Fibroblast of lung (primary cell): ENCODE results near the gene PRXL2A. TPM values are rescaled to one million over a fixed set of nuclear protein-coding genes. Genes with fewer than 3 reads are reported as not detected.

Experiments
- DNase-seq, 2 donors: peaks; one replicate each; pipeline versions ENCODE4 v3.0.0 to v3.0.0-alpha.2; 2010; ENCODE audit warnings: low read depth in 2 of 2
- H2AFZ ChIP-seq: 2 replicates; pipeline ENCODE4 v1.5.1; 2012; ENCODE audit warnings: low read length, control low read depth, inconsistent platforms
- H3K27ac ChIP-seq: 2 replicates; pipeline ENCODE4 v1.5.1; 2011; ENCODE audit warnings: low read length, control low read depth; ENCODE audit not compliant: insufficient read depth
- H3K27me3 ChIP-seq: 2 replicates; pipeline ENCODE4 v1.5.1; 2011; ENCODE audit warnings: mild to moderate bottlenecking, low read length; ENCODE audit not compliant: control insufficient read depth, insufficient read depth
- H3K36me3 ChIP-seq: 2 replicates; pipeline ENCODE4 v1.5.1; 2011; ENCODE audit warnings: low read length; ENCODE audit not compliant: control insufficient read depth, insufficient read depth
- H3K4me1 ChIP-seq: 2 replicates; pipeline ENCODE4 v1.5.1; 2011; ENCODE audit warnings: low read length; ENCODE audit not compliant: control insufficient read depth, insufficient read depth; ENCODE audit errors: extremely low read depth
- H3K4me2 ChIP-seq: 2 replicates; pipeline ENCODE4 v1.5.1; 2011; ENCODE audit warnings: low read length, control low read depth; ENCODE audit not compliant: insufficient read depth; ENCODE audit errors: extremely low read depth
- H3K4me3 ChIP-seq, 4 experiments: fragments of 200-600 bp in 1 of 4; sonication (generic) in 1 of 4; replicated peaks in 1 of 4; 2 replicates each; pipeline ENCODE4 v1.5.1; 2011 to 2016; ENCODE audit warnings: low read length in 4 of 4, low read depth in 3 of 4, mild to moderate bottlenecking in 3 of 4, control low read depth in 2 of 4, inconsistent platforms in 1 of 4, mixed read lengths in 1 of 4; ENCODE audit not compliant: insufficient read depth in 1 of 4; ENCODE audit errors: control extremely low read depth in 1 of 4
- H3K79me2 ChIP-seq: 2 replicates; pipeline ENCODE4 v1.5.1; 2012; ENCODE audit warnings: mild to moderate bottlenecking, low read length, inconsistent platforms; ENCODE audit not compliant: control insufficient read depth, insufficient read depth
- H3K9ac ChIP-seq: 2 replicates; pipeline ENCODE4 v1.5.1; 2011; ENCODE audit warnings: mild to moderate bottlenecking, low read length, control low read depth; ENCODE audit not compliant: insufficient read depth
- H3K9me3 ChIP-seq: 2 replicates; pipeline ENCODE4 v1.5.1; 2012; ENCODE audit warnings: low read depth, low read length; ENCODE audit not compliant: control insufficient read depth, insufficient read depth
- H4K20me1 ChIP-seq: 2 replicates; pipeline ENCODE4 v1.5.1; 2011; ENCODE audit warnings: low read length; ENCODE audit not compliant: control insufficient read depth, insufficient read depth; ENCODE audit errors: extremely low read depth
- CTCF ChIP-seq, 2 donors: IDR thresholded peaks in 1 of 2; conservative IDR thresholded peaks in 1 of 2; 1 replicate in 1 of 2; 2 replicates in 1 of 2; pipeline ENCODE4 v1.5.1; 2011 to 2012; ENCODE audit warnings: low read length in 2 of 2, control low read depth in 1 of 2, inconsistent platforms in 1 of 2, low read depth in 1 of 2, mild to moderate bottlenecking in 1 of 2
- EZH2 ChIP-seq: IDR thresholded peaks from 2 replicates; pipeline ENCODE4 v1.5.1; 2012; ENCODE audit warnings: low read length, control low read depth, mild to moderate bottlenecking; ENCODE audit errors: missing control alignments
- polyA plus RNA-seq, 2 donors: library from polyadenylated mRNA; depleted of rRNA in 1 of 2; stranded (reverse) in 1 of 2; unstranded in 1 of 2; fragments of >200 nt; gene quantifications; 2 replicates each; pipeline ENCODE4 v1.2.1, GENCODE V29; 2011 to 2012; ENCODE audit warnings: missing spikeins in 1 of 2
- total RNA-seq: library from RNA; depleted of rRNA; stranded (reverse); fragments of >200 nt; gene quantifications from 2 replicates; pipeline ENCODE4 v1.2.1, GENCODE V29; 2014

The PRXL2A gene
- total and polyA plus RNA-seq, 2 donors (not counting 1 experiment from before 2014, with no cell fraction given), result 1.6 to 19.2 TPM

DNA sequence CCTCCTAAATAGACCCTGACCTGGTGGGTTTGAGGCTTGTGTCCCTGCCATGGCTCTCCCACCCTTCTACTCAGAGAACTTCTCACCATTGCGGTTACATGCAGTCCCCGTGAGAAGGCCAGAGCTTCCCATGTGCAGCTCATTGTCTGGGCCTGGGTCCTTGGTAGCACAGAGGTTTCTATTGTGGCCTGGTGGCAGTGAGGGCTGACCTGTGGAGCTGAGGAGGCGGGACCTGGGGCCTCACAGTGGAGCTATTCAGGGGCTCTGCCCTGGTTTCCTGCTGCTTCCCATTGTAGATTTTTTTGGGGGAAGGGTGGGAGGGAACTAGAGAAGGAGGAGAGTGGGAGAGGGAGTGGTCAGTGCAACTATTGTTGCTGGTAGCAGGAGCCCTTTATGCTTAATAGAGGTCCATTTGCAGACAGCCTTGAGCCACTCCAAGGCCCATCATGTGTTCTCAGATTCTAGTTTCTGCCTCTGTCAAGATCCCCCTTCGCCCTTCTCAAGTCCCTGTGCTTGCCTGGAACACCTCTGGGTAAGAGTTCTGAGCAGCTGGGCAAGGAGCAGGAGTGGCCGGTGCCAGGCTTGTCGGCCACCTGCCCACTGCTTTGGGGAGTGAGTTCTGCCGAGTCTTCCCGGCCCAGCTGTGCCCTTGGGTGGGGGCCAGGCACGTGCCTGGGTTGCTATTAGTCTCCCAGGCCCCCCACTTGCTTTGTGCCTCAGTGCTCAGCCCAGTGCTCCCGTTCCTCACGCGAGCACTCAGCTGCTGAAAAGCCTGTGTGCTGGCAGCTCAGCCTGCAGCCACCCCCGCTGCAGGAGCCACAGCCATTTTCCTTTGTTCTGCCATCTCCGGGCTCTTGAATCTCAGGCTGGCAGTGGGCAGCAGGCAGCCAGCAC lies 56.5 kb downstream of the PRXL2A start:
- no peak overlapping the region for H3K9ac ChIP-seq
- H3K27ac ChIP-seq, result no peak overlapping the region
- no peaks in the 10 kb centered on the region for H3K9me3 ChIP-seq
- no peak overlapping the region for H2AFZ ChIP-seq
- peak overlapping the region; percentile 4 for H3K4me2 ChIP-seq
- H3K27me3 ChIP-seq, result no peaks in the 10 kb centered on the region
- no peaks in the 10 kb centered on the region for H4K20me1 ChIP-seq
- H3K4me1 ChIP-seq, result peaks cover 36% of the 10 kb centered on the region
- no peak overlapping the region for H3K4me3 ChIP-seq
- TF ChIP-seq EZH2, result no peak
- TF ChIP-seq CTCF (conservative IDR thresholded peaks at IDR 0.05 in 1 of 2, IDR thresholded peaks at IDR 0.05 in 1 of 2; ENCODE audit: low read depth in 1 of 2, low read length in 2 of 2), result no peak
- no peaks in the 10 kb centered on the region for H3K36me3 ChIP-seq
- peaks cover 65% of the 10 kb centered on the region for H3K79me2 ChIP-seq
- peak in 1 of 2 donors; percentile 59 for DNase-seq

GRCh38 chr10:80465451-80465835 lies 57.1 kb downstream of the PRXL2A start:
- H2AFZ ChIP-seq, result no peak overlapping the region
- DNase-seq, result no peak

More at GRCh38 chr10:80465451-80465835, 57.1 kb downstream of the PRXL2A start:
- H3K4me3 ChIP-seq, result no peak overlapping the region
- H3K36me3 ChIP-seq, result no peaks in the 10 kb centered on the region
- peaks cover 58% of the 10 kb centered on the region for H3K79me2 ChIP-seq
- no peak overlapping the region for H3K9ac ChIP-seq
- TF ChIP-seq CTCF (conservative IDR thresholded peaks at IDR 0.05 in 1 of 2, IDR thresholded peaks at IDR 0.05 in 1 of 2; ENCODE audit: low read depth in 1 of 2, low read length in 2 of 2), result no peak
- TF ChIP-seq EZH2, result no peak
- H3K27ac ChIP-seq, result no peak overlapping the region
- H3K4me1 ChIP-seq, result peaks cover 34% of the 10 kb centered on the region
- H3K4me2 ChIP-seq, result peak overlapping the region; percentile 4
- no peaks in the 10 kb centered on the region for H3K27me3 ChIP-seq
- H4K20me1 ChIP-seq, result no peaks in the 10 kb centered on the region
- H3K9me3 ChIP-seq, result no peaks in the 10 kb centered on the region
